GM18526 (cell line): ENCODE results near the gene SUSD2.

Experiments used
- POLR2A ChIP-seq: IDR thresholded peaks from 3 replicates; pipeline ENCODE4 v1.6.1; 2011; ENCODE audit not compliant: insufficient read length; ENCODE audit errors: extremely low read depth

Gene SUSD2

GRCh38 chr22:24181088-24181995 lies at the start of gene SUSD2:
Gene SUSD2 (plus strand): TSS chr22:24181487. CDS start chr22:24181520, 33 bp downstream.
- TF ChIP-seq POLR2A: no peak

GRCh38 chr22:24133187-24133965 lies 47.9 kb upstream of the SUSD2 start:
- TF ChIP-seq POLR2A: no peak

GRCh38 chr22:24134090-24134846 lies 47.0 kb upstream of the SUSD2 start:
- TF ChIP-seq POLR2A: no peak

GRCh38 chr22:24137595-24137994 lies 43.7 kb upstream of the SUSD2 start:
- TF ChIP-seq POLR2A: no peak

- TF ChIP-seq POLR2A: no peak
These were observed 42.5 kb upstream of the SUSD2 start for GRCh38 chr22:24138649-24139420.

GRCh38 chr22:24140357-24140756 lies 40.9 kb upstream of the SUSD2 start:
- no peak for TF ChIP-seq POLR2A

- no peak for TF ChIP-seq POLR2A
These were observed 39.7 kb upstream of the SUSD2 start for GRCh38 chr22:24141586-24141985.

GRCh38 chr22:24142241-24142640 lies 39.0 kb upstream of the SUSD2 start:
- no peak for TF ChIP-seq POLR2A

GRCh38 chr22:24142831-24143230 lies 38.5 kb upstream of the SUSD2 start:
- no peak for TF ChIP-seq POLR2A

GRCh38 chr22:24144056-24144777 lies 37.1 kb upstream of the SUSD2 start:
- TF ChIP-seq POLR2A: no peak

- TF ChIP-seq POLR2A: no peak
These were observed 36.6 kb upstream of the SUSD2 start for GRCh38 chr22:24144778-24145085.

GRCh38 chr22:24145446-24146193 lies 35.7 kb upstream of the SUSD2 start:
- no peak for TF ChIP-seq POLR2A

GRCh38 chr22:24146194-24146616 lies 35.1 kb upstream of the SUSD2 start:
- TF ChIP-seq POLR2A: no peak
